WI38 (cell line): Measurements from ENCODE around the gene LOXHD1.

Source experiments
- H3K4me3 ChIP-seq: 2 replicates; pipeline ENCODE4 v1.5.1; 2011; ENCODE audit warnings: low read depth, mild to moderate bottlenecking, control low read depth, low read length
- TF ChIP-seq, protein P1 (sequence below): IDR thresholded peaks from 2 replicates; pipeline ENCODE4 v1.5.1; 2012; ENCODE audit warnings: low read depth, mild to moderate bottlenecking, control low read depth, low read length

Gene LOXHD1

DNA sequence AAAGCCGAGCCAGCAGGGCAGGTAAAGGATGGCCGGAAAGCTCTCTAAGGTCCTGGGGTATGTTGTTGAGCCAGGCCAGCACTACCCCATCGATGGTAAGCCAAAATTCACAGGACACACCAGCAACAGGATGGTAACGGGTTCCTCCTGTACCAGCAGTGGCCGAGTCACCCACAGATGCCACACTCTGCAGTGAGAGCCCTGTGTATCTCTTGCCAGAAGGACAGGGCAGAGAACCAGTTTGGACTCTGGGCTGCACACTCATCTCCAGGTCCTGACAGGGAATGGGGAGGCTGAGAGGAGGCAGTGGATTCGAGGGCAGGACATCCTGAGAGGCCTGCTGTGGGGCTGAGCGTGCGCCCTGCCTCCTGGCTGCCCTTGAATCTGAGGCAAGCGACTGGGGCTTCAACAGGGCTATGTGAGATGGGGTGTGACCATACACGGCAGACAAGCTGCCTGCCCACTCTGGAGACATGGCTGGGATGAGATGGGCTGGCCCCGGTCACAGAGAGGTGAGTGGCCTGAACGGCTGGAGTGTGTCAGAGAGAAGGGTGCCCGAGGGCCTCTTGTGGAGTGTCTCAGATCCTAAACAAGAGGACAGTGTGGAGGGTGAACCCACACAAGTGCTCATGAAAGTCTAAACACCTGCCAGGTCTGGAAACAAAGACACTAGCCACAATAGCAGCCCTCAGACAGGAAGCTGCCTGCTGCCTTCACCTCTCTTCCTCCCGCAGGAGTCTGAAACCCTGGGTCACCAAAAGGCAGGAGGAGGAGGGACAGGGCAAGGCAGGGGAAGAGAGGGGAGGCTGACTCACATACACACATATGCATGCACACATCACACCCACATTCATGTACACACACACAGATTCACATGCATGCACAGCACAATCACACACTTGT, 182.3 kb downstream of the LOXHD1 start:
- TF ChIP-seq, protein P1, sequence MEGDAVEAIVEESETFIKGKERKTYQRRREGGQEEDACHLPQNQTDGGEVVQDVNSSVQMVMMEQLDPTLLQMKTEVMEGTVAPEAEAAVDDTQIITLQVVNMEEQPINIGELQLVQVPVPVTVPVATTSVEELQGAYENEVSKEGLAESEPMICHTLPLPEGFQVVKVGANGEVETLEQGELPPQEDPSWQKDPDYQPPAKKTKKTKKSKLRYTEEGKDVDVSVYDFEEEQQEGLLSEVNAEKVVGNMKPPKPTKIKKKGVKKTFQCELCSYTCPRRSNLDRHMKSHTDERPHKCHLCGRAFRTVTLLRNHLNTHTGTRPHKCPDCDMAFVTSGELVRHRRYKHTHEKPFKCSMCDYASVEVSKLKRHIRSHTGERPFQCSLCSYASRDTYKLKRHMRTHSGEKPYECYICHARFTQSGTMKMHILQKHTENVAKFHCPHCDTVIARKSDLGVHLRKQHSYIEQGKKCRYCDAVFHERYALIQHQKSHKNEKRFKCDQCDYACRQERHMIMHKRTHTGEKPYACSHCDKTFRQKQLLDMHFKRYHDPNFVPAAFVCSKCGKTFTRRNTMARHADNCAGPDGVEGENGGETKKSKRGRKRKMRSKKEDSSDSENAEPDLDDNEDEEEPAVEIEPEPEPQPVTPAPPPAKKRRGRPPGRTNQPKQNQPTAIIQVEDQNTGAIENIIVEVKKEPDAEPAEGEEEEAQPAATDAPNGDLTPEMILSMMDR, result no peak
- H3K4me3 ChIP-seq, result no peak overlapping the region

DNA sequence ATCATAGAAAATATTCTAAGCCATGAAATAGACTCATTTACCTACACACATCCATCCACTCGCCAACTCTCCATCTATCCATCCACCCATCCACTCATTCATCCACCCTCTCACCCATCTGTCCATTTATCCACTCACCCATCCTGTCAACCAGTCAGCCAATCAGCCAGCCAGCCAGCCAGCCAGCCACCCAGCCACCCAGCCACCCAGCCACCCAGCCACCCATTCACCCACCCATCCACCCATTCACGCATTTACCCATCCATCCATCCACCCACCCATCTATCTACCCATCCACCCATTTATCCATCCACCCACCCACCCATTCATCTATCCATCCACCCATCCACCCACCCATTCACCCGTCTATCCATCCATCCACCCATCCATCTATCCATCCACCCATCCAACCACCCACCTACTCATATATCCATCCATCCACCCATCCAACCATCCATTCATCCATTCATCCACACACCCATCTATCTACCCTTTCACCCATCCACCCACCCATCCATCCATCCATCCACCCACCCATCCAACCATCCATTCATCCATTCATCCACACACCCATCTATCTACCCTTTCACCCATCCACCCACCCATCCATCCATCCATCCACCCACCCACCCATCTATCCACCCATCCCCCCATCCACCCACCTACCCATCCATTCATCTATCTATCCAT, 185.1 kb downstream of the LOXHD1 start:
- TF ChIP-seq, protein P1, result no peak
- no peak overlapping the region for H3K4me3 ChIP-seq

DNA sequence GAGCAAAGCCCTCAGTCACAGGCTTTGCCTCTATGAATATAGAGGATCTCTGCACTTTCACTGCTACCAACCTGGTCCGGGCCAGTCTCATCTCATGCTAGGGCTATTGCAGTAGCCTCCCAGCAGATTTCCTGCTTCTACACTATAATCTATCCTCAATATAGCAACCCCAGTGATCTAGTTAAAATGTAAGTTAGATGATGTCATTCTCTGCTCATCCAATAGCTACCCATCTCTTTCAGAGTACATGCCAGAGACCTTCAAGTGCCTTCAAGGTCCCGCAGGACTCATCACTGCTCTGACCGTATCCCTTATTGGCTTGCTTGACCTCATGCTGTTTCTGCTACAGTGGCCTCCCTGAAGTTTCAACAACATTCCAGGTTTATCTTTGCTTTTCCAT, 186.3 kb downstream of the LOXHD1 start:
- H3K4me3 ChIP-seq, result no peak overlapping the region
- TF ChIP-seq, protein P1, result no peak

DNA sequence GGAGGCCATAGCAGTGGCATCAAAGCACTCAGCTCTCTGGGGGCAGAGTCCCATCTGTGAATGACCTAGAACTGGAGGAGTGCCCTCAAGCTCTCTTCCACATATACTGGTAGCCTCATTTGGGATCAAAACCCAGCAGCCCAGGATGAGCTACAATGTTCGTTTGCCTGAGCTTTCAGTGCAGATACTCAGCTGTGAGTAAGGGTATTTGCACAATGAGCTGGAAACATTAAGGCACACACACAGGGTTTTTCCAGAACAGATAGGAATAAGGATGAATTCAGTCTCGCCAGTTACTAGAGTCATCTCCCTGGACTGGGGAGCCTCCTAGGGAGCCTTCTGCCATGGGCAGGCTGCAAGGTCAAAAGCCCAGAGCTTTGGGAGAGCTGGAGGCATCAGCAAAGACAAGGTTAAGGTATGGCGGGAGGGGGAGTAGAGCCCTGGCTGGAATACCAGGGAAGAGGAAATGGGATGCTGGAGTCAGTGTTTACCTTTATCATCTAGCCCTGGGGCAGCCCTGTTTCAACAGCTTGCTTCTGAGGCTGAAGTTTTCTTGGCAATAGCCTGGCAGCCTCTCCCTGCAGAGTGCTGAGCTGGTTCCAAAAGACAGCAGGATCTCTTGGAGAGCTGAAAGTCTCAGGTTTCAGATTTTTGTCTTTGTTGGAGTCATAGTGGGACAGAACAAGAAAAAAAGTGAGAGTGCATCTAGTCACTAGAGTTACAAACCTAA, 187.7 kb downstream of the LOXHD1 start:
- H3K4me3 ChIP-seq, result no peak overlapping the region
- TF ChIP-seq, protein P1, result no peak

DNA sequence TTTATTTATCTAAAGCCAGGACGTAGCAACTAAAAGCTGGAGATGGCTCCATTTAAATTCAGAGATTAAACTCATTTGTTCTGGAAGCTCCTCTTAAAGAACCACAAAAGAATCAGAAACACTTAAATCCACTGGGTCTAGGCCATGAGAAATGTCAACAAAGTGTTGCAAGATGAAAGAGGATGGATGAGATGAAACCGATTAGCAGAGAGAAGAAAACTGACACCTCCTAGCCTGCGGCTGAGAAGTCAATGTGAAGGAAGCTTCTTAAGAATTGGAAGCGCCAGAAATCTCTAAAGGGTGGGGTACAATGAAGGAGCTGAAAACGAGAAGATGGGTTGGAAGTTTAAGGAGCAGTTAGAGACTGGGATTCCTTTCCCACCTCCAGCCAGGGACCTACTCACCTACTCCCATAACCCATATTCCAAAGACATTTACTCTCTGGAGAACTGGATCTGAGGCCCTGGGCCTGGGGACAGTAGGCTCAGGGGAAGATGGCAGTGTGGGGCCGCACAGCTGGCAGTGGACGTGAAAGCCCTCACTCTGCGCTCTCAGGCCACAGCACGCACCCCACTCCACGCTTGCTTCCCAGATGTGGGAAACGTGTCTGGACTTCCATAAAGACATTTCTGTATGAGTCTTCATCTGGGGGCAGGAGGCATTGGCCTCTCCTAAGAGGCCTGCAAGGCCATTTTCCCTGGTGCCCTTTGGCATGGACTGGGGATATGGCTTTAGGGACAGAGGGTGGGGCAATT, 188.4 kb downstream of the LOXHD1 start:
- TF ChIP-seq, protein P1, result no peak
- H3K4me3 ChIP-seq, result no peak overlapping the region

DNA sequence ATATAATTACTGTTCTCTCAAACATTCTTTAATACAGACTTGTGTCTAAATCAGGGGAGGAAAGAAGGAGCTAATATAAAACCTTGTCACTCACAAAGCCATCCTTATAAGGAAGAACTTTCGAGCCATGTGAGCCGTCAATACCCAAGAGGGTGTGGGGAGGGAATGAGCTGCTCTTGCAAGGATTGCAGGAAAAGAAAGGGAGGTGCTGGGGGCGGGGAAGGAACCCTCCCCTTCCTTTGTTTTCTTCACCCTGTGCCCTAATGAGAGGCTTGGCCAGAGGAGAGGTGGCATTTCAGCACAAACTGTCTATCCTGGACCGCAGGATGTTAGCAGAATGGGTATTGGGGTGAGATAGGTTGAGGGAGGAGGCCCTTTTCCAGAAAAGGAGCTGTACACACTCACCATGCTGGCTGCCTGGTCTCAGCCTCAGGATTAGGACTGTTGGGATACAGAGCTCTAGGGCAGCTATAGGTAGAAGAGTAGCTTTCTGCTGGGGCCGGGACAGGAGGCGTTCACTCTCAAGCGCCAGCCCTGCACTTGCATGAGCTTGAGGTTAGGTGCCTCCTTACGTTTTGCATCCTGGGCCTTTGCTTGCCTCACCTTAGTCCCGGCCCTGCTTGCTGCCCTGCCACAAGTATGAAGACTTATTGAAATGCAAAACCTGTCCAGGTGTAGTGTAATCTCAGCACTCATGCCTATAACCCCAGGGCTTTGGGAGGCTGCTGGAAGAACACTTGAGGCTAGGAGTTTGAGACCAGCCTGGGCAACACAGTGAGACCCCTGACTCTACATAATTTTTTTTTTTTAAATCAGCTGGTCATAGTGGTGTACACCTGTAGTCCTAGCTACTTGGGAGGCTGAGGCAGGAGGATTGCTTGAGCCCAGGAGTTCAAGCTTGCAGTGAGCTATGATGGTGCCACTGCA, 190.5 kb downstream of the LOXHD1 start:
- TF ChIP-seq, protein P1, result no peak

More for the DNA sequence above, 190.5 kb downstream of the LOXHD1 start:
- no peak overlapping the region for H3K4me3 ChIP-seq
